Activated CD8-positive, alpha-beta T cell treated with anti-CD3 and anti-CD28 coated beads for 36 hours (primary cell): Measurements from ENCODE around the gene BLM. TPM values are rescaled to one million over a fixed set of nuclear protein-coding genes. Genes with fewer than 3 reads are reported as not detected.
"Not testable (repeated sequence)": the region's sequence is repeated elsewhere in the genome, so short reads cannot be mapped to it uniquely, and the experiment has no call there.

Source experiments
- ATAC-seq: fragments of 200-7000 bp; cut with Tn5 transposase; one replicate; pipeline ENCODE4 v1.10.0; 2021; ENCODE audit warnings: mild to moderate bottlenecking, moderate library complexity
- CTCF ChIA-PET: fragments of 350-600 bp; sonication (Branson Sonifier 250); formaldehyde crosslinking; loops from one replicate; lab custom pipeline; 2021; ENCODE audit warnings: antibody characterized with exemption; lab: Charles Lee
- POLR2A ChIA-PET: fragments of 350-600 bp; sonication (Branson Sonifier 250); formaldehyde crosslinking; loops from one replicate; lab custom pipeline; 2021; ENCODE audit warnings: antibody characterized with exemption; lab: Charles Lee
- DNase-seq: peaks from one replicate; pipeline ENCODE4 v3.0.0-alpha.2; 2020
- H3K27ac Mint-ChIP-seq: one replicate; pipeline ENCODE4 v1.8.0; 2021; ENCODE audit warnings: mild to moderate bottlenecking, mixed read lengths
- H3K27me3 Mint-ChIP-seq: one replicate; pipeline ENCODE4 v1.8.0; 2021; ENCODE audit warnings: mixed read lengths
- H3K36me3 Mint-ChIP-seq: one replicate; pipeline ENCODE4 v1.8.0; 2021; ENCODE audit warnings: low read depth, mixed read lengths
- H3K4me1 Mint-ChIP-seq: one replicate; pipeline ENCODE4 v1.8.0; 2021; ENCODE audit warnings: low read depth, mixed read lengths
- H3K4me3 Mint-ChIP-seq: one replicate; pipeline ENCODE4 v1.8.0; 2021; ENCODE audit warnings: mild to moderate bottlenecking, moderate library complexity, mixed read lengths
- H3K9me3 Mint-ChIP-seq: one replicate; pipeline ENCODE4 v1.8.0; 2021; ENCODE audit warnings: mixed read lengths
- intact Hi-C: fragments of 100-400 bp; cut with micrococcal nuclease; formaldehyde crosslinking; loops from one replicate; pipeline ENCODE4 v1.10.0; 2022
- total RNA-seq, 2 experiments: library from RNA; stranded (reverse); gene quantifications; one replicate each; pipeline ENCODE4 v1.2.3, GENCODE V29; 2021
- TF ChIP-seq, protein P1 (sequence below): fragments of 200-600 bp; IDR thresholded peaks from one replicate; pipeline ENCODE4 v1.8.0; 2022; ENCODE audit warnings: antibody characterized with exemption, mild to moderate bottlenecking

BLM gene
- total RNA-seq, 2 experiments from 2014 or later: 45.2 to 53.6 TPM

DNA sequence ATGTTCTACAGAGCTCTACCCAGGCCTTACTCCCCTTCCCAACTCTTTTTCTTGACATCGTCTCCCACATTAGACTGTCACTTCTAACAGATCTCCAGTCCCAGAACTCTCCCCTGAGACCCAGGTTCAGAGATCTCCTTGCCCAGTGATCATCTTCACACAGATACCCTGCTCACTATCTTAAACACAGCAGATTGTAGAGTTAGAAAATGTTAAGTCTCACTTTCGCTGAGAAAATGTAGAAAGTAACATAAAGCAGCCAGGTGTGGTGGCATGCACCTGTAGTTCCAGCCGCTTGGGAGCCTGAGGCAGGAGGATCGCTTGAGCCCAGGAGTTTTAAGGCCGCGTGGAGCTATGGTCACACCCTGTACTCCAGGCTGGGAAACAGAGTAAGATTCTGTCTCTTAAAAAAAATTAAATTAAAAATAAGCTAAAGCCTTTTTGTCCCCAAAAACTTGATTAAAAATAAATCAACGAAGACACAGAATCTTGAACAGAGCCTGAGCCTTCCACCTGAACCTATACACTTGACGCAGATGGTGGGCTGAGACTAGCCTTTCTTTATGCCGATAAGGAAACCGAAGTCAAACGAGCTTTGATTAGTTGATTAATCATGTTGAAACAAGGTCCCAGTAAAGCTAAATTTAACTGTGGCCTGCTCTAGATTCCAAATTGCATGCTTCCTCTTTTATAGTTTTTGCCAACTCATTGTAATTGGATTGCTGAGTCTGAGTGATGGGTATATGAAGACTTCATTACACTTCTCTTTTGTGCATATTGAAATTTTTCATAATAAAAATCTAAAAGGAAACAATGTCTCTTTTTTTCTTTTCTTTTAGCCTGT is 31.3 kb upstream of the BLM start:
- ATAC-seq: peak; percentile 6
- peak overlapping the region; percentile 97 for H3K27ac Mint-ChIP-seq

DNA sequence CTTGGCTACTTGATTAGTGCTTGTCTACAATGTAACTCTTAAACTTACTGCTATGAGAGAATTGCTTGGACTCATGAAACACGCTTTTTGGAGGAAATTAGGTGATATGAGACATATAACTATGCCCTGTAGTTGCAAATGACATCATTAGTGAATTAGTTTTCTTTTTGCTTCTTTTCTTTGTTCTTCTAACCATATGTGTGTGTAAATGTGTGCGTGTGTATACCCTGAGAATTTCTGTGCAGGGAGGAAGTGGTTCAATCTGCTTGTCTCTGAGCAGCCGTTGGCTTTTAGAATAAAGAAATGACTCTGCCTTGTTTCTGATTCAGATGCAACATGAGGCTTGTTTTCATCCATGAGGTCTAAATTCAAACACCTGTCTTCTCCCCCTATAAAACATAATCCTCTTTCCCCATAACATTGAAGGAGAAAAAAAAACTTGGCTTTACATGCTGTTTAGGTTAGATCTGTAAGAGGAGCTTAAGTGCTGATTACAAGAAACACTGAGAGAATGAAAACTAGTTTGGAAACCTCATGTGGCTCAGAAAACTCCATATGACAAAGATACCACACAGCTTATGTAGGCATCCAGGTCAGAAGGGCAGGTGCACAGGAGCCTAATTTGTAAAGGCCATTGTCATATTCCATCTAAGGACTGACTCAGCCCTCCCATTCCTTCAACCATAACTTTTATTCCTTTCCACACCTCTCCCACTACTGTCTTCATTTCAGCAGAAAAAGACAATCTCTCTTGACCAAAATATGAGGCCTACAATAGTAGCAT is 30.5 kb upstream of the BLM start:
- TF ChIP-seq, protein P1, sequence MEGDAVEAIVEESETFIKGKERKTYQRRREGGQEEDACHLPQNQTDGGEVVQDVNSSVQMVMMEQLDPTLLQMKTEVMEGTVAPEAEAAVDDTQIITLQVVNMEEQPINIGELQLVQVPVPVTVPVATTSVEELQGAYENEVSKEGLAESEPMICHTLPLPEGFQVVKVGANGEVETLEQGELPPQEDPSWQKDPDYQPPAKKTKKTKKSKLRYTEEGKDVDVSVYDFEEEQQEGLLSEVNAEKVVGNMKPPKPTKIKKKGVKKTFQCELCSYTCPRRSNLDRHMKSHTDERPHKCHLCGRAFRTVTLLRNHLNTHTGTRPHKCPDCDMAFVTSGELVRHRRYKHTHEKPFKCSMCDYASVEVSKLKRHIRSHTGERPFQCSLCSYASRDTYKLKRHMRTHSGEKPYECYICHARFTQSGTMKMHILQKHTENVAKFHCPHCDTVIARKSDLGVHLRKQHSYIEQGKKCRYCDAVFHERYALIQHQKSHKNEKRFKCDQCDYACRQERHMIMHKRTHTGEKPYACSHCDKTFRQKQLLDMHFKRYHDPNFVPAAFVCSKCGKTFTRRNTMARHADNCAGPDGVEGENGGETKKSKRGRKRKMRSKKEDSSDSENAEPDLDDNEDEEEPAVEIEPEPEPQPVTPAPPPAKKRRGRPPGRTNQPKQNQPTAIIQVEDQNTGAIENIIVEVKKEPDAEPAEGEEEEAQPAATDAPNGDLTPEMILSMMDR: no peak
- H3K4me1 Mint-ChIP-seq: peaks cover 35% of the 10 kb centered on the region

More for the DNA sequence above, 31.3 kb upstream of the BLM start:
- CTCF ChIA-PET: interaction anchor here (1.5 to 3.9 kb wide), 5 partner anchors 9 to 247 kb away, joined by 3 to 16 read pairs (median 6); partner anchors contain the start of gene HDDC3
- TF ChIP-seq, protein P1: no peak
- no peak for DNase-seq
- Mint-ChIP-seq H3K4me3 (no peak overlapping the region), H3K9me3 (peaks cover 4% of the 10 kb centered on the region), H3K27me3 (no peaks in the 10 kb centered on the region), H3K4me1 (peaks cover 35% of the 10 kb centered on the region), H3K36me3 (no peaks in the 10 kb centered on the region)
- intact Hi-C loops: no loop called here
- POLR2A ChIA-PET: interaction anchor here (1.0 to 2.6 kb wide), 7 partner anchors 16 to 217 kb away, joined by 3 to 16 read pairs (median 4); no protein-coding TSS in a partner anchor

DNA sequence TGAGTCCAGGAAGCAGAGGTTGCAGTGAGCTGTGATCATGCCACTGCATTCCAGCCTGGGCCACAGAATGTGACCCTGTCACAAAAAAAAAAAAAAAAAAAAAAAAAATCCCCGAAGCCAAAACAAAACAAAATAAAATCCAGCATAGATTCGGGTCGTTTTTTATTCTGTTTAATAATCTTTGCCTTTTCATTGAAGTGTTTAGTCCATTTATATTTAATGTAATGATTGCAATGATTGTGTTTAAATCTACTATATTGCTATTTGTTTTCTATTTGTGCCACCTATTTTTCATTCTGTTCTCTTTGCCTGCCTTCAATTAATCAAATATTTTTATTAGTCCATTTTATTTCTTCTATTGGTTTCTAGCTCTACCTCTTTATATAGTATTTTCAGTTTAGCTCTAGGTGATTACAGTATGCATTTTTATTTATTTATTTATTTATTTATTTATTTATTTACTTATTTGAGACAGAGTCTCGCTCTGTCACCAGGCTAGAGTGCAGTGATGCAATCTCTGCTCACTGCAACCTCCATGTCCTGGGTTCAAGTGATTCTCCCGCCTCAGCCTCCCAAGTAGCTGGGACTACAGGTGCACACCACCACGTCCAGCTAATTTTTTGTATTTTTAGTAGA is 27.7 kb upstream of the BLM start:
- H3K27ac Mint-ChIP-seq, intact Hi-C loops, H3K9me3 Mint-ChIP-seq, ATAC-seq, H3K27me3 Mint-ChIP-seq, H3K36me3 Mint-ChIP-seq, DNase-seq, H3K4me3 Mint-ChIP-seq, POLR2A ChIA-PET: not testable (repeated sequence)
- peaks cover 34% of the 10 kb centered on the region for H3K4me1 Mint-ChIP-seq
- CTCF ChIA-PET: interaction anchor here (0.9 to 1.3 kb wide), 2 partner anchors 12 to 196 kb away, joined by 3 read pairs; no protein-coding TSS in a partner anchor

More for the DNA sequence above, 30.5 kb upstream of the BLM start:
- CTCF ChIA-PET: interaction anchor here (0.8 to 3.9 kb wide), 6 partner anchors 8 to 246 kb away, joined by 3 to 16 read pairs (median 6); partner anchors contain the start of gene HDDC3
- POLR2A ChIA-PET: interaction anchor here (0.6 to 2.6 kb wide), 12 partner anchors 11 to 216 kb away, joined by 3 to 16 read pairs (median 4); partner anchors contain the start of gene BLM
- peak overlapping the region; percentile 25 for H3K4me3 Mint-ChIP-seq
- H3K27me3 Mint-ChIP-seq: no peaks in the 10 kb centered on the region
- peak; percentile 95 for ATAC-seq
- no peaks in the 10 kb centered on the region for H3K36me3 Mint-ChIP-seq
- intact Hi-C loops: no loop called here
- peaks cover 4% of the 10 kb centered on the region for H3K9me3 Mint-ChIP-seq
- peak overlapping the region; percentile 97 for H3K27ac Mint-ChIP-seq
- DNase-seq: peak; percentile 60

DNA sequence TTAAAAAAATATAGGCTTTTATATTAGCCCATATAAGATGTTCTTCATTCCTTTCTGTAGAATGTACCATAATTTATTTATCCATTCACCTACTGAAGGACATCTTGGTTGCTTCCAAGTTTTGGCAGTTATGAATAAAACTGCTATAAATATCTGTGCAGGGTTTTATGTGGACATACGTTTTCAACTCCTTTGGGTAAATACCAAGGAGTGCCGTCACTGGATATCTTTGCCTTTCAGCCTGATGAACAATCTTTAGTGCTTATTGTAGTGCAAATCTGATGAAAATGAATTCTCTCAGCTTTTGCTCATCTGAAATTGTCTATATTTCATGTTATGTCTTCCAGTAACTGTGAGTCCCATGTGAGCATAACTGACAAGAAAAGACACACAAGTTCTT is 26.6 kb upstream of the BLM start:
- Mint-ChIP-seq H3K4me3 (no peak overlapping the region), H3K27me3 (no peaks in the 10 kb centered on the region), H3K4me1 (peaks cover 27% of the 10 kb centered on the region), H3K9me3 (peaks cover 4% of the 10 kb centered on the region), H3K36me3 (no peaks in the 10 kb centered on the region), H3K27ac (no peak overlapping the region)
- no peak for DNase-seq
- ChIA-PET POLR2A (no interaction called here), CTCF (interaction anchor here (1.3 to 1.6 kb wide), 2 partner anchors 41 to 43 kb away, joined by 3 to 4 read pairs; no protein-coding TSS in a partner anchor)
- intact Hi-C loops: no loop called here
- ATAC-seq: no peak
- TF ChIP-seq, protein P1: no peak

DNA sequence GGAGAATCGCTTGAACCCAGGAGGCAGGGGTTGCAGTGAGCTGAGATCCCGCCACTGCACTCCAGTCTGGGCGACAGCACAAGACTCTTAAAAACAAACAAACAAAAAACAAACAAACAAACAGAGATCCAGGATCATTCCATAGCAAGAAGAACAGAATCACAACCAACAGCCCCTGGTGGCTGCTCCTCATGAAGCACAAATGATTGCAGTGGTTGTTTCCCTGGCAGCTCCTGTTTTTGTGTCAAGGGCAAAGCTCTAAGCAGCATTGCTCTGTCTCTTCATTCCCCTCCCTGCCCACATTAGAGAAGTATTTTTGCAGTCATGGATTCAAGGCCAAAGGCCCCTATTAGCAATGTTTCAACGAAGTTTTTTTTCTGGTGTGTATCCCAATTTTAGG is 25.8 kb upstream of the BLM start:
- Mint-ChIP-seq H3K36me3 (no peaks in the 10 kb centered on the region), H3K27ac (no peak overlapping the region), H3K9me3 (peaks cover 4% of the 10 kb centered on the region), H3K4me1 (peaks cover 21% of the 10 kb centered on the region), H3K4me3 (no peak overlapping the region), H3K27me3 (no peaks in the 10 kb centered on the region)
- ChIA-PET POLR2A (no interaction called here), CTCF (interaction anchor here (1.3 to 1.6 kb wide), 2 partner anchors 41 to 44 kb away, joined by 3 to 4 read pairs; no protein-coding TSS in a partner anchor)
- DNase-seq (no peak), ATAC-seq (no peak)
- TF ChIP-seq, protein P1: no peak
- intact Hi-C loops: no loop called here
